Stomach smooth muscle (tissue), 2 donors: ENCODE data around the gene FERMT3.

Experiments
- H3K27ac ChIP-seq: one replicate; pipeline ENCODE4 v1.7.0; 2013; ENCODE audit warnings: mild to moderate bottlenecking, low read length, inconsistent platforms
- H3K27me3 ChIP-seq, 2 donors: one replicate each; pipeline ENCODE4 v1.7.0; 2013; ENCODE audit warnings: low read length in 2 of 2; ENCODE audit not compliant: insufficient read depth in 2 of 2, control insufficient read depth in 1 of 2
- H3K36me3 ChIP-seq, 2 donors: one replicate each; pipeline ENCODE4 v1.7.0; 2013; ENCODE audit warnings: low read length in 2 of 2; ENCODE audit not compliant: control insufficient read depth in 2 of 2, insufficient read depth in 2 of 2
- H3K4me1 ChIP-seq: one replicate; pipeline ENCODE4 v1.7.0; 2013; ENCODE audit warnings: low read length; ENCODE audit not compliant: control insufficient read depth, insufficient read depth
- H3K4me3 ChIP-seq, 2 donors: one replicate each; pipeline ENCODE4 v1.7.0; 2013; ENCODE audit warnings: low read length in 2 of 2
- H3K9ac ChIP-seq, 2 donors: one replicate each; pipeline ENCODE4 v1.7.0; 2013; ENCODE audit warnings: low read length in 2 of 2, mild to moderate bottlenecking in 1 of 2
- H3K9me3 ChIP-seq, 2 donors: one replicate each; pipeline ENCODE4 v1.7.0; 2013; ENCODE audit warnings: low read length in 2 of 2; ENCODE audit not compliant: control insufficient read depth in 2 of 2
- donor health status: healthy.
- donor health status: Pancreatic carcinoma.

Gene FERMT3

GRCh38 chr11:64173616-64174355 is 32.7 kb upstream of the FERMT3 start:
- Histone ChIP-seq H3K27me3 (no peaks in the 10 kb centered on the region), H3K27ac (no peak overlapping the region), H3K4me1 (no peaks in the 10 kb centered on the region), H3K4me3 (no peak overlapping the region), H3K9me3 (no peaks in the 10 kb centered on the region), H3K9ac (no peak overlapping the region), H3K36me3 (peaks cover 0 to 2% of the 10 kb centered on the region in 2 donors)

GRCh38 chr11:64176751-64177150 is 29.8 kb upstream of the FERMT3 start:
- Histone ChIP-seq H3K36me3 (peaks cover 0 to 2% of the 10 kb centered on the region in 2 donors), H3K9me3 (no peaks in the 10 kb centered on the region), H3K4me1 (peaks cover 15% of the 10 kb centered on the region), H3K27ac (no peak overlapping the region), H3K4me3 (no peak overlapping the region), H3K9ac (no peak overlapping the region), H3K27me3 (no peaks in the 10 kb centered on the region)

GRCh38 chr11:64178203-64178602 is 28.3 kb upstream of the FERMT3 start:
- Histone ChIP-seq H3K36me3 (peaks cover 0 to 2% of the 10 kb centered on the region in 2 donors), H3K4me1 (peaks cover 19% of the 10 kb centered on the region), H3K4me3 (no peak overlapping the region), H3K27ac (no peak overlapping the region), H3K9ac (no peak overlapping the region), H3K9me3 (no peaks in the 10 kb centered on the region), H3K27me3 (no peaks in the 10 kb centered on the region)

GRCh38 chr11:64178951-64179639 is 27.4 kb upstream of the FERMT3 start:
- Histone ChIP-seq H3K9me3 (no peaks in the 10 kb centered on the region), H3K36me3 (no peaks in the 10 kb centered on the region), H3K27me3 (no peaks in the 10 kb centered on the region), H3K27ac (no peak overlapping the region), H3K4me3 (no peak overlapping the region), H3K9ac (no peak overlapping the region), H3K4me1 (peaks cover 27% of the 10 kb centered on the region)

GRCh38 chr11:64180891-64181290 is 25.6 kb upstream of the FERMT3 start:
- H3K36me3 ChIP-seq, result no peaks in the 10 kb centered on the region
- H3K4me1 ChIP-seq, result peaks cover 41% of the 10 kb centered on the region
- no peaks in the 10 kb centered on the region for H3K27me3 ChIP-seq
- H3K27ac ChIP-seq, result peak overlapping the region; percentile 78
- H3K4me3 ChIP-seq, result peak overlapping the region; percentile 1 to 69
- peak overlapping the region; percentile 46 to 64 for H3K9ac ChIP-seq
- no peaks in the 10 kb centered on the region for H3K9me3 ChIP-seq

- peak overlapping the region; percentile 53 to 69 for H3K4me3 ChIP-seq
- no peaks in the 10 kb centered on the region for H3K9me3 ChIP-seq
- peak overlapping the region; percentile 46 to 64 for H3K9ac ChIP-seq
- no peaks in the 10 kb centered on the region for H3K27me3 ChIP-seq
- H3K36me3 ChIP-seq, result no peaks in the 10 kb centered on the region
- peak overlapping the region; percentile 78 for H3K27ac ChIP-seq
- H3K4me1 ChIP-seq, result peaks cover 41% of the 10 kb centered on the region
Observed at GRCh38 chr11:64181506-64182411, 24.8 kb upstream of the FERMT3 start.

- H3K27ac ChIP-seq, result peak overlapping the region; percentile 91
- H3K4me3 ChIP-seq, result no peak overlapping the region
- no peaks in the 10 kb centered on the region for H3K9me3 ChIP-seq
- H3K9ac ChIP-seq, result peak overlapping the region in 1 of 2 donors; percentile 21
- no peaks in the 10 kb centered on the region for H3K27me3 ChIP-seq
- H3K4me1 ChIP-seq, result peaks cover 41% of the 10 kb centered on the region
- H3K36me3 ChIP-seq, result no peaks in the 10 kb centered on the region
Observed at GRCh38 chr11:64183890-64184289, 22.6 kb upstream of the FERMT3 start.

- H3K9me3 ChIP-seq, result no peaks in the 10 kb centered on the region
- H3K27me3 ChIP-seq, result no peaks in the 10 kb centered on the region
- peak overlapping the region; percentile 81 to 86 for H3K4me3 ChIP-seq
- H3K27ac ChIP-seq, result peak overlapping the region; percentile 91
- H3K9ac ChIP-seq, result peak overlapping the region; percentile 85 to 87
- peaks cover 40% of the 10 kb centered on the region for H3K4me1 ChIP-seq
- no peaks in the 10 kb centered on the region for H3K36me3 ChIP-seq
Observed at GRCh38 chr11:64185175-64185692, 21.3 kb upstream of the FERMT3 start.

GRCh38 chr11:64185693-64186491 is 20.6 kb upstream of the FERMT3 start, which contains the start of gene STIP1:
TSS of gene STIP1 (plus strand) at chr11:64186171. CDS start at chr11:64186262, 91 bp downstream.
- Histone ChIP-seq H3K4me3 (peak within 1 kb of the TSS; percentile 81 to 86), H3K9ac (peak within 1 kb of the TSS; percentile 85 to 87), H3K4me1 (peaks cover 34% of the 10 kb centered on the region), H3K27me3 (no peaks in the 10 kb centered on the region), H3K36me3 (no peaks in the 10 kb centered on the region), H3K9me3 (no peaks in the 10 kb centered on the region), H3K27ac (peak within 1 kb of the TSS; percentile 91)
